GM18511 (cell line): ENCODE results near the gene FRAS1.
"Not testable (repeated sequence)": the region's sequence is repeated elsewhere in the genome, so short reads cannot be mapped to it uniquely, and the experiment has no call there.

Source experiments
- ATAC-seq: cut with Tn5 transposase; IDR thresholded peaks from one replicate; pipeline ENCODE4 v1.9.1; 2021; ENCODE audit warnings: mild to moderate bottlenecking, moderate library complexity; ENCODE audit not compliant: unreplicated experiment

The FRAS1 gene

GRCh38 chr4:78057600-78058550 lies 752 bp downstream of the FRAS1 start:
- ATAC-seq, result peak; percentile 37

- ATAC-seq, result no peak
Measured at GRCh38 chr4:78058591-78059523, 1.7 kb downstream of the FRAS1 start.

- ATAC-seq, result no peak
Measured at GRCh38 chr4:78059524-78059889, 2.4 kb downstream of the FRAS1 start.

- ATAC-seq, result no peak
Measured at GRCh38 chr4:78059938-78060337, 2.8 kb downstream of the FRAS1 start.

- ATAC-seq, result no peak
Measured at GRCh38 chr4:78061939-78062570, 4.9 kb downstream of the FRAS1 start.

GRCh38 chr4:78065508-78066192 lies 8.5 kb downstream of the FRAS1 start:
- no peak for ATAC-seq

GRCh38 chr4:78068481-78068880 lies 11.4 kb downstream of the FRAS1 start:
- ATAC-seq, result no peak

GRCh38 chr4:78069319-78069718 lies 12.2 kb downstream of the FRAS1 start:
- ATAC-seq, result no peak

- ATAC-seq, result no peak
Measured at GRCh38 chr4:78069859-78070258, 12.7 kb downstream of the FRAS1 start.

- no peak for ATAC-seq
Measured at GRCh38 chr4:78070731-78071282, 13.7 kb downstream of the FRAS1 start.

- ATAC-seq, result no peak
Measured at GRCh38 chr4:78074759-78075158, 17.6 kb downstream of the FRAS1 start.

- no peak for ATAC-seq
Measured at GRCh38 chr4:78075986-78076385, 18.9 kb downstream of the FRAS1 start.

GRCh38 chr4:78078101-78078500 lies 21.0 kb downstream of the FRAS1 start:
- ATAC-seq, result no peak

- no peak for ATAC-seq
Measured at GRCh38 chr4:78079726-78080430, 22.8 kb downstream of the FRAS1 start.

GRCh38 chr4:78081541-78081940 lies 24.4 kb downstream of the FRAS1 start:
- ATAC-seq, result no peak

GRCh38 chr4:78083035-78083434 lies 25.9 kb downstream of the FRAS1 start:
- no peak for ATAC-seq

- no peak for ATAC-seq
Measured at GRCh38 chr4:78091534-78091933, 34.4 kb downstream of the FRAS1 start.

- ATAC-seq, result not testable (repeated sequence)
Measured at GRCh38 chr4:78092350-78092749, 35.2 kb downstream of the FRAS1 start.

GRCh38 chr4:78092850-78093249 lies 35.7 kb downstream of the FRAS1 start:
- no peak for ATAC-seq

GRCh38 chr4:78095081-78095480 lies 38.0 kb downstream of the FRAS1 start:
- ATAC-seq, result no peak
